CD4-positive, alpha-beta memory T cell (primary cell): ENCODE results near the gene ELMO1. TPM values are rescaled to one million over a fixed set of nuclear protein-coding genes. Genes with fewer than 3 reads are reported as not detected.
A peak's percentile ranks its signal among the peaks of the same experiment; 100 is the strongest.

Experiments used
- CTCF ChIA-PET: fragments of 350-600 bp; sonication (Branson Sonifier 250); formaldehyde crosslinking; loops from one replicate; lab custom pipeline; 2021; ENCODE audit warnings: inconsistent platforms; ENCODE audit not compliant: partially characterized antibody; lab: Charles Lee
- POLR2A ChIA-PET: fragments of 350-600 bp; sonication (Branson Sonifier 250); formaldehyde crosslinking; loops from one replicate; lab custom pipeline; 2021; ENCODE audit not compliant: partially characterized antibody; lab: Charles Lee
- DNase-seq, 5 donors: peaks; one replicate each; pipeline versions ENCODE4 v3.0.0 to v3.0.0-alpha.2; 2020 to 2022; ENCODE audit warnings: mixed read lengths in 1 of 5
- H3K27ac ChIP-seq: one replicate; pipeline ENCODE4 v1.7.0; 2013; ENCODE audit warnings: low read depth, low read length
- H3K27me3 ChIP-seq: 2 replicates; pipeline ENCODE4 v1.7.0; 2013; ENCODE audit warnings: mild to moderate bottlenecking, low read length, moderate library complexity; ENCODE audit not compliant: insufficient read depth
- H3K36me3 ChIP-seq: 2 replicates; pipeline ENCODE4 v1.7.0; 2013; ENCODE audit warnings: mild to moderate bottlenecking, low read length, moderate library complexity; ENCODE audit not compliant: insufficient read depth
- H3K4me1 ChIP-seq: 2 replicates; pipeline ENCODE4 v1.7.0; 2013; ENCODE audit warnings: mild to moderate bottlenecking, low read length, moderate library complexity; ENCODE audit not compliant: insufficient read depth
- H3K4me3 ChIP-seq, 2 donors: one replicate each; pipeline ENCODE4 v1.7.0; 2013; ENCODE audit warnings: low read length in 2 of 2, mild to moderate bottlenecking in 1 of 2
- H3K9me3 ChIP-seq, 2 donors: one replicate each; pipeline ENCODE4 v1.7.0; 2013; ENCODE audit warnings: low read length in 2 of 2, control low read depth in 1 of 2; ENCODE audit not compliant: control insufficient read depth in 1 of 2
- H3K27ac Mint-ChIP-seq, 7 donors: one replicate each; pipeline ENCODE4 v1.8.0; 2020 to 2021; ENCODE audit warnings: mixed read lengths in 7 of 7, mild to moderate bottlenecking in 6 of 7, inconsistent platforms in 3 of 7, moderate library complexity in 3 of 7
- H3K27me3 Mint-ChIP-seq, 2 donors: one replicate each; pipeline ENCODE4 v1.8.0; 2020 to 2021; ENCODE audit warnings: mixed read lengths in 2 of 2
- H3K36me3 Mint-ChIP-seq, 2 donors: one replicate each; pipeline ENCODE4 v1.8.0; 2020 to 2021; ENCODE audit warnings: mixed read lengths in 2 of 2, inconsistent platforms in 1 of 2, mild to moderate bottlenecking in 1 of 2
- H3K4me1 Mint-ChIP-seq, 4 donors: one replicate each; pipeline ENCODE4 v1.8.0; 2020 to 2021; ENCODE audit warnings: mixed read lengths in 4 of 4, mild to moderate bottlenecking in 1 of 4
- H3K4me3 Mint-ChIP-seq, 8 donors: one replicate each; pipeline ENCODE4 v1.8.0; 2020 to 2021; ENCODE audit warnings: mixed read lengths in 8 of 8, mild to moderate bottlenecking in 7 of 8, moderate library complexity in 6 of 8, inconsistent platforms in 3 of 8
- H3K9me3 Mint-ChIP-seq, 8 donors: one replicate each; pipeline ENCODE4 v1.8.0; 2020 to 2021; ENCODE audit warnings: mixed read lengths in 8 of 8, mild to moderate bottlenecking in 5 of 8, inconsistent platforms in 3 of 8, moderate library complexity in 1 of 8
- intact Hi-C: fragments of 100-400 bp; cut with micrococcal nuclease; formaldehyde crosslinking; loops from one replicate; pipeline ENCODE4 v1.15.1; 2023
- polyA plus RNA-seq, 2 donors: library from polyadenylated mRNA; unstranded; fragments of 300-500 nt; fragmentation: Illumina TruSeq; gene quantifications; one replicate each; pipeline ENCODE4 v1.2.3, GENCODE V29; 2021
- total RNA-seq, 2 experiments: library from RNA; stranded (reverse); gene quantifications; one replicate each; pipeline ENCODE4 v1.2.3, GENCODE V29; 2021

Gene ELMO1
- total and polyA plus RNA-seq, 4 experiments from 2014 or later, result 45.1 to 131 (median 111) TPM

- Histone ChIP-seq H3K4me3 (no peak overlapping the region), H3K9me3 (no peaks in the 10 kb centered on the region), H3K27ac (no peak overlapping the region), H3K36me3 (no peaks in the 10 kb centered on the region), H3K4me1 (peaks cover 28% of the 10 kb centered on the region), H3K27me3 (no peaks in the 10 kb centered on the region)
- peak overlapping the region in 1 of 8 donors; percentile 40 for H3K4me3 Mint-ChIP-seq
- DNase-seq, result no peak
- ChIA-PET POLR2A (interaction anchor here (0.8 to 3.0 kb wide), 5 partner anchors 24 to 162 kb away, joined by 3 to 14 read pairs (median 5); partner anchors contain the start of gene ELMO1), CTCF (interaction anchor here (0.7 to 7.4 kb wide), 14 partner anchors 14 to 210 kb away, joined by 3 to 117 read pairs (median 12); partner anchors contain the start of gene ELMO1)
- peaks cover 44 to 58% (median 53%) of the 10 kb centered on the region in 4 donors for H3K4me1 Mint-ChIP-seq
- intact Hi-C loops, result no loop called here
- H3K36me3 Mint-ChIP-seq, result peaks cover 4 to 5% of the 10 kb centered on the region in 2 donors
- no peaks in the 10 kb centered on the region for H3K27me3 Mint-ChIP-seq
- H3K27ac Mint-ChIP-seq, result peak overlapping the region in 5 of 7 donors; percentile 35 to 81 (median 77)
- H3K9me3 Mint-ChIP-seq, result peaks cover 0 to 3% (median 0%) of the 10 kb centered on the region in 8 donors
These were observed 162.2 kb downstream of the ELMO1 start for GRCh38 chr7:37286454-37286832.

GRCh38 chr7:37285706-37286453, 162.8 kb downstream of the ELMO1 start:
- H3K27me3 ChIP-seq, result no peaks in the 10 kb centered on the region
- peak in 2 of 5 donors; percentile 7 to 8 for DNase-seq
- H3K36me3 Mint-ChIP-seq, result peaks cover 2 to 8% of the 10 kb centered on the region in 2 donors
- POLR2A ChIA-PET, result interaction anchor here (0.8 to 3.0 kb wide), 6 partner anchors 25 to 163 kb away, joined by 3 to 14 read pairs (median 6); partner anchors contain the start of gene ELMO1
- intact Hi-C loops, result loop anchor here (1.0 kb wide), 3 partner anchors 56 to 209 kb away; no protein-coding TSS in a partner anchor
- H3K9me3 Mint-ChIP-seq, result peaks cover 0 to 3% (median 0%) of the 10 kb centered on the region in 8 donors
- CTCF ChIA-PET, result interaction anchor here (0.7 to 7.4 kb wide), 22 partner anchors 10 to 607 kb away, joined by 3 to 117 read pairs (median 9); partner anchors contain the start of gene ELMO1
- H3K4me3 Mint-ChIP-seq, result peak overlapping the region in 3 of 8 donors; percentile 10 to 40 (median 34)
- no peak overlapping the region for H3K4me3 ChIP-seq
- no peaks in the 10 kb centered on the region for H3K9me3 ChIP-seq
- H3K4me1 Mint-ChIP-seq, result peaks cover 40 to 53% (median 49%) of the 10 kb centered on the region in 4 donors
- H3K4me1 ChIP-seq, result peaks cover 28% of the 10 kb centered on the region
- H3K27ac ChIP-seq, result no peak overlapping the region
- H3K27me3 Mint-ChIP-seq, result no peaks in the 10 kb centered on the region
- H3K27ac Mint-ChIP-seq, result peak overlapping the region; percentile 69 to 83 (median 78)
- H3K36me3 ChIP-seq, result no peaks in the 10 kb centered on the region

GRCh38 chr7:37284805-37285231, 163.8 kb downstream of the ELMO1 start:
- POLR2A ChIA-PET, result interaction anchor here (0.8 to 3.0 kb wide), 7 partner anchors 10 to 164 kb away, joined by 4 to 21 read pairs (median 7); partner anchors contain the start of gene ELMO1
- Mint-ChIP-seq H3K27ac (peak overlapping the region in 5 of 7 donors; percentile 47 to 81 (median 71)), H3K4me1 (peaks cover 38 to 57% (median 51%) of the 10 kb centered on the region in 4 donors), H3K4me3 (no peak overlapping the region), H3K9me3 (peaks cover 0 to 3% (median 0%) of the 10 kb centered on the region in 8 donors), H3K27me3 (no peaks in the 10 kb centered on the region), H3K36me3 (peaks cover 2 to 9% of the 10 kb centered on the region in 2 donors)
- H3K36me3 ChIP-seq, result no peaks in the 10 kb centered on the region
- no peaks in the 10 kb centered on the region for H3K27me3 ChIP-seq
- H3K4me3 ChIP-seq, result no peak overlapping the region
- H3K9me3 ChIP-seq, result no peaks in the 10 kb centered on the region
- peak in 4 of 5 donors; percentile 17 to 43 (median 28) for DNase-seq
- CTCF ChIA-PET, result interaction anchor here (0.6 to 7.4 kb wide), 35 partner anchors 10 to 606 kb away, joined by 3 to 117 read pairs (median 5); partner anchors contain the start of gene ELMO1
- H3K27ac ChIP-seq, result no peak overlapping the region
- intact Hi-C loops, result loop anchor here (1.0 kb wide), 4 partner anchors 57 to 210 kb away; no protein-coding TSS in a partner anchor
- peaks cover 28% of the 10 kb centered on the region for H3K4me1 ChIP-seq

DNA sequence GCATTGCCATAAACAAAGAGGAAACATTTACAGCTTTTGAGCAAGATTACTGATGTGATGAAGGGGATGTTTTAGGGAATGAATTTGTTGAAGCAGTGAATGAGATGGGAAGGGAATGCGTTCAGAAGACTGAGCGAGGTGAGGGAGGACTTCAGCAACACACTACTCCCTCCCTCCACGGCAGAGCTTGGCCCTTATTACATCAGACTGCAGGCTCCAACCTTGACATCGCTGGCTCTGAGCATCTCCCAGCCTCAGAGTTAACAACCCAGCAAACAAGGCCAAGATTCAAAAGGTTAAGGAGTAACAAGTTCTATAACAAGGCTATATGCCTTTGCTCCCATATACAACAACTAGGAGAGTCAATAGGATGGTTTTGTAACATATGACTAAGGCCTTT, 164.4 kb downstream of the ELMO1 start:
- peaks cover 2 to 10% of the 10 kb centered on the region in 2 donors for H3K36me3 Mint-ChIP-seq
- CTCF ChIA-PET, result interaction anchor here (0.6 to 7.4 kb wide), 34 partner anchors 10 to 313 kb away, joined by 3 to 117 read pairs (median 5); partner anchors contain the start of gene ELMO1

GRCh38 chr7:37283716-37284115, 164.9 kb downstream of the ELMO1 start:
- no peak overlapping the region for H3K4me3 ChIP-seq
- Mint-ChIP-seq H3K36me3 (peaks cover 2 to 13% of the 10 kb centered on the region in 2 donors), H3K4me1 (peaks cover 29 to 58% (median 48%) of the 10 kb centered on the region in 4 donors), H3K27me3 (no peaks in the 10 kb centered on the region), H3K9me3 (peaks cover 0 to 3% (median 0%) of the 10 kb centered on the region in 8 donors), H3K4me3 (no peak overlapping the region), H3K27ac (peak overlapping the region in 2 of 7 donors; percentile 19 to 71)
- DNase-seq, result no peak
- ChIA-PET CTCF (interaction anchor here (1.2 to 7.4 kb wide), 13 partner anchors 9 to 213 kb away, joined by 3 to 117 read pairs (median 9); partner anchors contain the start of gene ELMO1), POLR2A (interaction anchor here (0.6 to 2.0 kb wide), 6 partner anchors 27 to 165 kb away, joined by 3 to 21 read pairs (median 6); partner anchors contain the start of gene ELMO1)
- peaks cover 28% of the 10 kb centered on the region for H3K4me1 ChIP-seq
- no peaks in the 10 kb centered on the region for H3K36me3 ChIP-seq
- H3K27me3 ChIP-seq, result no peaks in the 10 kb centered on the region
- H3K9me3 ChIP-seq, result no peaks in the 10 kb centered on the region
- intact Hi-C loops, result loop anchor here (1.0 kb wide), 1 partner anchor 70 kb away; no protein-coding TSS in a partner anchor
- H3K27ac ChIP-seq, result no peak overlapping the region

More for the DNA sequence above, 164.4 kb downstream of the ELMO1 start:
- no peak overlapping the region for H3K27ac ChIP-seq
- intact Hi-C loops, result loop anchor here (1.0 kb wide), 1 partner anchor 69 kb away; no protein-coding TSS in a partner anchor
- no peaks in the 10 kb centered on the region for H3K27me3 Mint-ChIP-seq
- peaks cover 28% of the 10 kb centered on the region for H3K4me1 ChIP-seq
- POLR2A ChIA-PET, result interaction anchor here (0.8 to 3.0 kb wide), 8 partner anchors 10 to 164 kb away, joined by 3 to 21 read pairs (median 6); partner anchors contain the start of gene ELMO1
- H3K27ac Mint-ChIP-seq, result peak overlapping the region in 3 of 7 donors; percentile 67 to 77 (median 71)
- peaks cover 33 to 59% (median 51%) of the 10 kb centered on the region in 4 donors for H3K4me1 Mint-ChIP-seq
- peaks cover 0 to 3% (median 0%) of the 10 kb centered on the region in 8 donors for H3K9me3 Mint-ChIP-seq
- H3K4me3 ChIP-seq, result no peak overlapping the region
- H3K27me3 ChIP-seq, result no peaks in the 10 kb centered on the region
- H3K4me3 Mint-ChIP-seq, result no peak overlapping the region
- no peaks in the 10 kb centered on the region for H3K9me3 ChIP-seq
- no peaks in the 10 kb centered on the region for H3K36me3 ChIP-seq
- no peak for DNase-seq

GRCh38 chr7:37282927-37283326, 165.7 kb downstream of the ELMO1 start:
- H3K4me3 ChIP-seq, result no peak overlapping the region
- H3K36me3 Mint-ChIP-seq, result peaks cover 2 to 13% of the 10 kb centered on the region in 2 donors
- H3K9me3 ChIP-seq, result no peaks in the 10 kb centered on the region
- peaks cover 0 to 3% (median 0%) of the 10 kb centered on the region in 8 donors for H3K9me3 Mint-ChIP-seq
- ChIA-PET CTCF (interaction anchor here (1.1 to 5.3 kb wide), 7 partner anchors 12 to 214 kb away, joined by 3 to 64 read pairs (median 18); partner anchors contain the start of gene ELMO1), POLR2A (interaction anchor here (0.6 to 2.0 kb wide), 2 partner anchors 34 to 60 kb away, joined by 3 to 4 read pairs; no protein-coding TSS in a partner anchor)
- no peaks in the 10 kb centered on the region for H3K36me3 ChIP-seq
- no peaks in the 10 kb centered on the region for H3K27me3 Mint-ChIP-seq
- H3K27ac Mint-ChIP-seq, result peak overlapping the region in 1 of 7 donors; percentile 43
- DNase-seq, result no peak
- no peak overlapping the region for H3K27ac ChIP-seq
- H3K4me1 ChIP-seq, result peaks cover 28% of the 10 kb centered on the region
- intact Hi-C loops, result no loop called here
- H3K4me3 Mint-ChIP-seq, result no peak overlapping the region
- H3K4me1 Mint-ChIP-seq, result peaks cover 30 to 61% (median 51%) of the 10 kb centered on the region in 4 donors
- H3K27me3 ChIP-seq, result no peaks in the 10 kb centered on the region
